LNCaP clone FGC (cell line): ENCODE results near the gene EIF4G2.

Experiments
- DNase-seq: peaks from one replicate; pipeline ENCODE4 v3.0.0-alpha.2; 2011; ENCODE audit warnings: low read depth
- H3K4me3 ChIP-seq: 2 replicates; pipeline ENCODE4 v1.5.1; 2011; ENCODE audit warnings: mild to moderate bottlenecking, low read depth, low read length, control low read depth
- CTCF ChIP-seq: IDR thresholded peaks from 2 replicates; pipeline ENCODE4 v1.5.1; 2012; ENCODE audit warnings: mild to moderate bottlenecking; ENCODE audit not compliant: control insufficient read depth, insufficient read depth; ENCODE audit errors: extremely low read depth

Gene EIF4G2

GRCh38 chr11:10808553-10809372, at the start of gene EIF4G2:
Gene EIF4G2, minus strand, starts transcription at chr11:10808926.
- DNase-seq: peak; percentile 94
- H3K4me3 ChIP-seq: peak within 1 kb of the TSS; percentile 97
- TF ChIP-seq CTCF: no peak

- peak; percentile 90 for DNase-seq
- H3K4me3 ChIP-seq: peak within 1 kb of the TSS; percentile 83
- 0 out of 2 replicates have a peak, but pooled peaks have one; percentile 6 for TF ChIP-seq CTCF
Observed at GRCh38 chr11:10857709-10858438, 49.1 kb upstream of the EIF4G2 start, which contains the start of gene ZBED5. Gene ZBED5, minus strand, starts transcription at chr11:10858053. Its CDS starts 3,108 bp downstream, at chr11:10854945.

- TF ChIP-seq CTCF: no peak
- H3K4me3 ChIP-seq: peak overlapping the region; percentile 83
- no peak for DNase-seq
Observed at GRCh38 chr11:10857459-10857708, 48.7 kb upstream of the EIF4G2 start.

GRCh38 chr11:10856689-10857458, 48.1 kb upstream of the EIF4G2 start:
- peak overlapping the region; percentile 83 for H3K4me3 ChIP-seq
- no peak for TF ChIP-seq CTCF
- peak; percentile 13 for DNase-seq

- no peak for TF ChIP-seq CTCF
- no peak overlapping the region for H3K4me3 ChIP-seq
- no peak for DNase-seq
Observed at GRCh38 chr11:10855295-10855694, 46.6 kb upstream of the EIF4G2 start.

- no peak overlapping the region for H3K4me3 ChIP-seq
- TF ChIP-seq CTCF: no peak
- DNase-seq: no peak
Observed at GRCh38 chr11:10847960-10848860, 39.5 kb upstream of the EIF4G2 start.
